Ishikawa (cell line): ENCODE data around the gene TESPA1.

ENCODE experiments used
- CEBPB ChIP-seq: IDR thresholded peaks from 2 replicates; pipeline ENCODE4 v1.6.1; 2012
- CREB1 ChIP-seq: IDR thresholded peaks from 2 replicates; pipeline ENCODE4 v1.6.1; 2012; ENCODE audit warnings: low read depth
- EGR1 ChIP-seq: IDR thresholded peaks from 2 replicates; pipeline ENCODE4 v1.6.1; 2012
- EP300 ChIP-seq: IDR thresholded peaks from 2 replicates; pipeline ENCODE4 v1.6.1; 2012; ENCODE audit warnings: borderline replicate concordance
- FOXM1 ChIP-seq: IDR thresholded peaks from 2 replicates; pipeline ENCODE4 v1.6.1; 2012; ENCODE audit warnings: low read depth, borderline replicate concordance
- NFIC ChIP-seq: IDR thresholded peaks from 2 replicates; pipeline ENCODE4 v1.6.1; 2012
- RAD21 ChIP-seq: IDR thresholded peaks from 2 replicates; pipeline ENCODE4 v1.6.1; 2012; ENCODE audit warnings: low read depth
- TAF1 ChIP-seq: IDR thresholded peaks from 2 replicates; pipeline ENCODE4 v1.6.1; 2012; ENCODE audit warnings: low read depth, mild to moderate bottlenecking
- TCF12 ChIP-seq: IDR thresholded peaks from 2 replicates; pipeline ENCODE4 v1.6.1; 2012; ENCODE audit warnings: low read depth
- YY1 ChIP-seq: IDR thresholded peaks from 2 replicates; pipeline ENCODE4 v1.6.1; 2012; ENCODE audit warnings: low read depth
- ZBTB7A ChIP-seq: IDR thresholded peaks from 2 replicates; pipeline ENCODE4 v1.6.1; 2012; ENCODE audit warnings: low read depth
- TF ChIP-seq, protein P1 (sequence below): IDR thresholded peaks from 2 replicates; pipeline ENCODE4 v1.6.1; 2012
- TF ChIP-seq, protein P2 (sequence below): IDR thresholded peaks from 2 replicates; pipeline ENCODE4 v1.6.1; 2012; ENCODE audit warnings: low read depth, mild to moderate bottlenecking

DNA sequence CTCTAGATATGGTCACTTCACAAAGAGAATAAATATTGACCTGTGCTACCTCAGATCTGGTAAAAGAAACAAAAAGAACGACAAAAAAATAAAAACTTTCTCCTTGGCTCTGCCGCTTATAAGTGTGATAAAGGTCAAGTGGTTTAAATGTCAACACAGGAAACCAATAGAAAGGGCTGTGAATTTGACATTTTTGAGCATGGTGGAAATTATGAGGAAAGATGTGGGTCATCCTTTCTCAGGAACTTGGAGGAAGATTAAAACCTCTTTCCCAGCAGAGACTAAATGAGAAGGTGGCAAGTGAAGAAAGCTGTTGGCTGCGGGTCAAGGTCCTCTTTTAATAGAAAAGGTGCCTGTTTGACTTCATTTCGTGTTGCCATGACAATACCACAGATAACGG lies 28.2 kb downstream of the TESPA1 start:
- TF ChIP-seq CREB1: no peak
- no peak for TF ChIP-seq EP300
- TF ChIP-seq ZBTB7A: no peak
- no peak for TF ChIP-seq TAF1
- no peak for TF ChIP-seq RAD21
- no peak for TF ChIP-seq EGR1
- no peak for TF ChIP-seq FOXM1
- TF ChIP-seq TCF12: no peak
- no peak for TF ChIP-seq YY1
- TF ChIP-seq, protein P1, sequence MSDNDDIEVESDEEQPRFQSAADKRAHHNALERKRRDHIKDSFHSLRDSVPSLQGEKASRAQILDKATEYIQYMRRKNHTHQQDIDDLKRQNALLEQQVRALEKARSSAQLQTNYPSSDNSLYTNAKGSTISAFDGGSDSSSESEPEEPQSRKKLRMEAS: no peak
- no peak for TF ChIP-seq CEBPB
- TF ChIP-seq, protein P2, sequence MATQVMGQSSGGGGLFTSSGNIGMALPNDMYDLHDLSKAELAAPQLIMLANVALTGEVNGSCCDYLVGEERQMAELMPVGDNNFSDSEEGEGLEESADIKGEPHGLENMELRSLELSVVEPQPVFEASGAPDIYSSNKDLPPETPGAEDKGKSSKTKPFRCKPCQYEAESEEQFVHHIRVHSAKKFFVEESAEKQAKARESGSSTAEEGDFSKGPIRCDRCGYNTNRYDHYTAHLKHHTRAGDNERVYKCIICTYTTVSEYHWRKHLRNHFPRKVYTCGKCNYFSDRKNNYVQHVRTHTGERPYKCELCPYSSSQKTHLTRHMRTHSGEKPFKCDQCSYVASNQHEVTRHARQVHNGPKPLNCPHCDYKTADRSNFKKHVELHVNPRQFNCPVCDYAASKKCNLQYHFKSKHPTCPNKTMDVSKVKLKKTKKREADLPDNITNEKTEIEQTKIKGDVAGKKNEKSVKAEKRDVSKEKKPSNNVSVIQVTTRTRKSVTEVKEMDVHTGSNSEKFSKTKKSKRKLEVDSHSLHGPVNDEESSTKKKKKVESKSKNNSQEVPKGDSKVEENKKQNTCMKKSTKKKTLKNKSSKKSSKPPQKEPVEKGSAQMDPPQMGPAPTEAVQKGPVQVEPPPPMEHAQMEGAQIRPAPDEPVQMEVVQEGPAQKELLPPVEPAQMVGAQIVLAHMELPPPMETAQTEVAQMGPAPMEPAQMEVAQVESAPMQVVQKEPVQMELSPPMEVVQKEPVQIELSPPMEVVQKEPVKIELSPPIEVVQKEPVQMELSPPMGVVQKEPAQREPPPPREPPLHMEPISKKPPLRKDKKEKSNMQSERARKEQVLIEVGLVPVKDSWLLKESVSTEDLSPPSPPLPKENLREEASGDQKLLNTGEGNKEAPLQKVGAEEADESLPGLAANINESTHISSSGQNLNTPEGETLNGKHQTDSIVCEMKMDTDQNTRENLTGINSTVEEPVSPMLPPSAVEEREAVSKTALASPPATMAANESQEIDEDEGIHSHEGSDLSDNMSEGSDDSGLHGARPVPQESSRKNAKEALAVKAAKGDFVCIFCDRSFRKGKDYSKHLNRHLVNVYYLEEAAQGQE: no peak
- TF ChIP-seq NFIC: no peak
